CD4-positive, alpha-beta T cell treated with Interleukin-4 for 4 hours (primary cell): Measurements from ENCODE around the gene IL1R2.
"Not testable (repeated sequence)": the region's sequence is repeated elsewhere in the genome, so short reads cannot be mapped to it uniquely, and the experiment has no call there.

Experiments used
- DNase-seq: peaks from one replicate; pipeline ENCODE4 v3.0.0-alpha.2; 2020

IL1R2 gene

GRCh38 chr2:102000813-102001766, 9.3 kb downstream of the IL1R2 start:
- no peak for DNase-seq

GRCh38 chr2:102001767-102002142, 10.0 kb downstream of the IL1R2 start:
- no peak for DNase-seq

GRCh38 chr2:102002228-102002627, 10.5 kb downstream of the IL1R2 start:
- DNase-seq, result no peak

GRCh38 chr2:102002909-102003308, 11.1 kb downstream of the IL1R2 start:
- DNase-seq, result not testable (repeated sequence)

GRCh38 chr2:102003696-102004095, 11.9 kb downstream of the IL1R2 start:
- no peak for DNase-seq

GRCh38 chr2:102004581-102004980, 12.8 kb downstream of the IL1R2 start:
- DNase-seq, result no peak

GRCh38 chr2:102005449-102005848, 13.7 kb downstream of the IL1R2 start:
- DNase-seq, result no peak

- DNase-seq, result peak; percentile 29
Measured at GRCh38 chr2:102005989-102006885, 14.5 kb downstream of the IL1R2 start.

GRCh38 chr2:102006886-102007278, 15.1 kb downstream of the IL1R2 start:
- no peak for DNase-seq

GRCh38 chr2:102008490-102008889, 16.7 kb downstream of the IL1R2 start:
- DNase-seq, result no peak

GRCh38 chr2:102009557-102009956, 17.8 kb downstream of the IL1R2 start:
- no peak for DNase-seq

GRCh38 chr2:102010902-102011301, 19.1 kb downstream of the IL1R2 start:
- no peak for DNase-seq

GRCh38 chr2:102012061-102012614, 20.4 kb downstream of the IL1R2 start:
- no peak for DNase-seq

GRCh38 chr2:102013206-102014040, 21.7 kb downstream of the IL1R2 start:
- no peak for DNase-seq

GRCh38 chr2:102014041-102014345, 22.2 kb downstream of the IL1R2 start:
- DNase-seq, result no peak

GRCh38 chr2:102015399-102015798, 23.6 kb downstream of the IL1R2 start:
- DNase-seq, result no peak

GRCh38 chr2:102016399-102016955, 24.7 kb downstream of the IL1R2 start:
- no peak for DNase-seq

- no peak for DNase-seq
Measured at GRCh38 chr2:102018823-102019445, 27.2 kb downstream of the IL1R2 start.

GRCh38 chr2:102020596-102021170, 28.9 kb downstream of the IL1R2 start:
- peak; percentile 79 for DNase-seq

- no peak for DNase-seq
Measured at GRCh38 chr2:102021779-102022178, 30.0 kb downstream of the IL1R2 start.

- no peak for DNase-seq
Measured at GRCh38 chr2:102022884-102023539, 31.3 kb downstream of the IL1R2 start.
